Heart left ventricle (tissue), 16 donors: ENCODE measurements around the gene CCDC28B. TPM values are rescaled to one million over a fixed set of nuclear protein-coding genes. Genes with fewer than 3 reads are reported as not detected.

ENCODE experiments used
- ATAC-seq, 4 donors: fragments of 200-7000 bp; cut with Tn5 transposase; one replicate each; pipeline ENCODE4 v1.9.1; 2020 to 2022; ENCODE audit warnings: moderate library complexity in 4 of 4, mild to moderate bottlenecking in 3 of 4, moderate number of reproducible peaks in 1 of 4
- DNase-seq, 5 donors: peaks; one replicate each; pipeline ENCODE4 v3.0.0-alpha.2; 2020
- H3K27ac ChIP-seq, 12 donors: fragments of 200-600 bp; sonication (generic) in 4 of 12; one replicate each; pipeline versions ENCODE4 v1.5.0 to v1.8.0; 2016 to 2022; ENCODE audit warnings: mild to moderate bottlenecking in 2 of 12
- H3K27me3 ChIP-seq, 9 donors: fragments of 200-600 bp; sonication (generic) in 2 of 9; one replicate each; pipeline versions ENCODE4 v1.5.1 to v1.8.0; 2016 to 2022; ENCODE audit warnings: mild to moderate bottlenecking in 3 of 9
- H3K36me3 ChIP-seq, 9 donors: fragments of 200-600 bp; sonication (generic) in 2 of 9; one replicate each; pipeline versions ENCODE4 v1.5.0 to v1.8.0; 2018 to 2022; ENCODE audit warnings: mild to moderate bottlenecking in 2 of 9
- H3K4me1 ChIP-seq, 12 donors: fragments of 200-600 bp; sonication (generic) in 4 of 12; one replicate each; pipeline versions ENCODE4 v1.5.0 to v1.8.0; 2016 to 2022; ENCODE audit warnings: mild to moderate bottlenecking in 3 of 12
- H3K4me3 ChIP-seq, 12 donors: fragments of 200-600 bp; sonication (generic) in 4 of 12; one replicate each; pipeline versions ENCODE4 v1.5.0 to v1.8.0; 2017 to 2022; ENCODE audit warnings: mild to moderate bottlenecking in 9 of 12, moderate library complexity in 4 of 12
- H3K9me3 ChIP-seq, 12 donors: fragments of 200-600 bp; sonication (generic) in 4 of 12; one replicate each; pipeline versions ENCODE4 v1.5.0 to v1.8.0; 2016 to 2022; ENCODE audit warnings: mild to moderate bottlenecking in 1 of 12
- CTCF ChIP-seq, 12 donors: fragments of 200-600 bp; sonication (generic) in 4 of 12; IDR thresholded peaks; one replicate each; pipeline versions ENCODE4 v1.5.0 to v1.8.0; 2018 to 2022; ENCODE audit warnings: antibody characterized with exemption in 12 of 12, mild to moderate bottlenecking in 5 of 12
- POLR2A ChIP-seq, 2 donors: fragments of 450-650 bp; IDR thresholded peaks; one replicate each; pipeline ENCODE4 v1.6.1; 2017; ENCODE audit warnings: antibody characterized with exemption in 2 of 2, mild to moderate bottlenecking in 2 of 2, moderate library complexity in 2 of 2
- WGBS, 4 donors: extraction: QIAGEN DNeasy Blood & Tissue Kit in 2 of 4; methylation state at CpG; one replicate each; pipeline versions ENCODE4 v1.1.5 to v1.1.7; 2013 to 2018; 5-methylcytosine and 5-hydroxymethylcytosine counted together
- intact Hi-C, 10 donors: fragments of 100-400 bp; cut with DNase I; formaldehyde crosslinking; loops; one replicate each; pipeline versions ENCODE4 v1.11.1 to v1.14.2; 2022
- polyA plus RNA-seq, 2 donors: library from polyadenylated mRNA; stranded (reverse); fragments of 200-250 nt; gene quantifications; one replicate each; pipeline ENCODE4 v1.2.3, GENCODE V29; 2013
- total RNA-seq, 9 donors: library from RNA; depleted of rRNA in 2 of 9; stranded (reverse); fragments of >200 nt in 2 of 9; fragmentation: NEBNext Ultra II Directional in 3 of 9; extraction: Animal tissue kit (Norgen Biotek cat#: 25700) in 3 of 9; gene quantifications; one replicate each; pipeline versions ENCODE4 v1.1.0 to v1.2.4, GENCODE V29; 2016 to 2023
- donor health status: ischemic (EF 13 %, LVEDD 7.1; RV severe dilation, severe dysfunction).
- donor health status: healthy with polysubstance abuse.
- donor health status: DM: no; HTN: yes; CAD: no.
- donor health status: DM: no; HTN: no; CAD: no.
- donor health status: ischemic (EF 25% LVEDD 6.9; RV normal size, moderate dysfunction).
- donor health status: ischemic (EF 25% LVEDD 5.7; RV mildly dilated, moderate dysfunction).
- donor health status: healthy.
- donor health status: DM: yes; HTN: yes; CAD: no.
- donor health status: ischemic (EF 35%, LVEDD 5.7; RV mildly dilated, moderate dysfunction).
- donor health status: nonischemic (EF 11% LVEDD 7.7; RV severe dilation, severe dysfunction).
- donor health status: DM: yes; HTN: yes; CAD: no.
- donor health status: PGD.
- donor health status: ischemic (EF 29% LVEDD 5.4; RV normal size, mild dysfunction).
- donor health status: nonischemic (EF 23%, LVEDD 6.1; RV moderate dilation, normal function).

CCDC28B gene
- total and polyA plus RNA-seq, 11 donors, result 12.5 to 40.2 (median 17.0) TPM

- intact Hi-C loops, result no loop called here
- Histone ChIP-seq H3K36me3 (peaks cover 2 to 65% (median 60%) of the 10 kb centered on the region in 9 donors), H3K27ac (peak overlapping the region in 3 of 12 donors; percentile 2 to 19 (median 8)), H3K9me3 (no peaks in the 10 kb centered on the region), H3K27me3 (no peaks in the 10 kb centered on the region), H3K4me3 (no peak overlapping the region), H3K4me1 (peaks cover 5 to 47% (median 23%) of the 10 kb centered on the region in 12 donors)
- TF ChIP-seq POLR2A (IDR thresholded peaks at IDR 0.05) (no peak), CTCF (IDR thresholded peaks at IDR 0.05) (no peak)
- ATAC-seq (no peak), DNase-seq (no peak)
- WGBS, 4 donors, result 71 to 92% (median 87%) methylated on average over 1 of the region's 1 CpG
Observed at GRCh38 chr1:32197074-32197473, 3.3 kb upstream of the CCDC28B start.

GRCh38 chr1:32197837-32198236, 2.6 kb upstream of the CCDC28B start:
- no peaks in the 10 kb centered on the region for H3K9me3 ChIP-seq
- 69 to 81% (median 69%) methylated on average over 6 of the region's 6 CpGs for WGBS, 4 donors
- peaks cover 2 to 58% (median 53%) of the 10 kb centered on the region in 9 donors for H3K36me3 ChIP-seq
- TF ChIP-seq CTCF (IDR thresholded peaks at IDR 0.05) (no peak), POLR2A (IDR thresholded peaks at IDR 0.05) (no peak)
- H3K4me1 ChIP-seq, result peaks cover 5 to 48% (median 24%) of the 10 kb centered on the region in 12 donors
- no peak for ATAC-seq
- peak overlapping the region in 1 of 12 donors; percentile 47 for H3K27ac ChIP-seq
- intact Hi-C loops, result no loop called here
- no peaks in the 10 kb centered on the region for H3K27me3 ChIP-seq
- no peak overlapping the region for H3K4me3 ChIP-seq
- DNase-seq, result no peak

GRCh38 chr1:32198237-32199042, 2.0 kb upstream of the CCDC28B start:
- Histone ChIP-seq H3K4me1 (peaks cover 5 to 48% (median 24%) of the 10 kb centered on the region in 12 donors), H3K27me3 (no peaks in the 10 kb centered on the region), H3K4me3 (no peak overlapping the region), H3K9me3 (no peaks in the 10 kb centered on the region), H3K27ac (peak overlapping the region in 4 of 12 donors; percentile 89 to 93 (median 90)), H3K36me3 (peaks cover 2 to 52% (median 47%) of the 10 kb centered on the region in 9 donors)
- whole genome bisulfite sequencing, 4 donors, result 90 to 96% (median 93%) methylated on average over 3 of the region's 3 CpGs
- ATAC-seq (no peak), DNase-seq (no peak)
- TF ChIP-seq POLR2A (IDR thresholded peaks at IDR 0.05) (no peak), CTCF (IDR thresholded peaks at IDR 0.05) (no peak)
- intact Hi-C loops, result no loop called here

GRCh38 chr1:32199043-32199716, 1.2 kb upstream of the CCDC28B start:
- intact Hi-C loops, result no loop called here
- TF ChIP-seq POLR2A (IDR thresholded peaks at IDR 0.05) (no peak), CTCF (IDR thresholded peaks at IDR 0.05) (no peak)
- peak overlapping the region in 3 of 12 donors; percentile 70 to 76 (median 71) for H3K4me3 ChIP-seq

More at GRCh38 chr1:32199043-32199716, 1.2 kb upstream of the CCDC28B start:
- no peak for DNase-seq
- 52 to 66% (median 55%) methylated on average over 4 of the region's 4 CpGs for WGBS, 4 donors
- Histone ChIP-seq H3K27ac (peak overlapping the region in 10 of 12 donors; percentile 78 to 93 (median 86)), H3K27me3 (no peaks in the 10 kb centered on the region), H3K4me1 (peaks cover 5 to 48% (median 24%) of the 10 kb centered on the region in 12 donors), H3K9me3 (no peaks in the 10 kb centered on the region), H3K36me3 (peaks cover 2 to 47% (median 39%) of the 10 kb centered on the region in 9 donors)
- ATAC-seq, result no peak
